PC-9 (cell line): ENCODE results near the gene OR5K1.

ENCODE experiments used
- CTCF ChIP-seq: fragments of 200-600 bp; sonication (generic); conservative IDR thresholded peaks from 2 replicates; pipeline ENCODE4 v1.6.1; 2017; ENCODE audit warnings: mixed run types, antibody characterized with exemption, mild to moderate bottlenecking, moderate library complexity
- EZH2 ChIP-seq: fragments of 200-600 bp; sonication (generic); IDR thresholded peaks from 2 replicates; pipeline ENCODE4 v1.8.0; 2017; ENCODE audit warnings: antibody characterized with exemption, low read depth

- TF ChIP-seq EZH2 (no peak), CTCF (no peak)
These were observed 56.4 kb downstream of the OR5K1 start for GRCh38 chr3:98519351-98519750.
